Dendritic cell treated with granulocyte-macrophage colony-stimulating factor and Interleukin-4, amounts not matched to agents 40 ng/mL and 50 ng/mL, for 4 days (primary cell): Measurements from ENCODE around the gene SLC13A4.

Source experiments
- H3K27ac Mint-ChIP-seq: one replicate; pipeline ENCODE4 v1.8.0; 2022; ENCODE audit warnings: mild to moderate bottlenecking, mixed read lengths
- H3K27me3 Mint-ChIP-seq: one replicate; pipeline ENCODE4 v1.8.0; 2022; ENCODE audit warnings: mild to moderate bottlenecking, mixed read lengths
- H3K36me3 Mint-ChIP-seq: one replicate; pipeline ENCODE4 v1.8.0; 2022; ENCODE audit warnings: low read depth, mixed read lengths
- H3K4me1 Mint-ChIP-seq: one replicate; pipeline ENCODE4 v1.8.0; 2022; ENCODE audit warnings: low read depth, mixed read lengths
- H3K4me3 Mint-ChIP-seq: one replicate; pipeline ENCODE4 v1.8.0; 2022; ENCODE audit warnings: mild to moderate bottlenecking, moderate library complexity, mixed read lengths
- H3K9me3 Mint-ChIP-seq: one replicate; pipeline ENCODE4 v1.8.0; 2022; ENCODE audit warnings: mixed read lengths
- intact Hi-C: fragments of 100-400 bp; cut with micrococcal nuclease; formaldehyde crosslinking; loops from one replicate; pipeline ENCODE4 v1.15.0; 2022

Gene SLC13A4

GRCh38 chr7:135718794-135719437 is 9.1 kb downstream of the SLC13A4 start:
- Mint-ChIP-seq H3K4me3 (no peak overlapping the region), H3K9me3 (no peaks in the 10 kb centered on the region), H3K4me1 (peaks cover 5% of the 10 kb centered on the region), H3K27ac (no peak overlapping the region), H3K36me3 (no peaks in the 10 kb centered on the region), H3K27me3 (no peaks in the 10 kb centered on the region)
- intact Hi-C loops = no loop called here

GRCh38 chr7:135718219-135718618 is 9.8 kb downstream of the SLC13A4 start:
- no peaks in the 10 kb centered on the region for H3K36me3 Mint-ChIP-seq
- H3K9me3 Mint-ChIP-seq = no peaks in the 10 kb centered on the region
- no peaks in the 10 kb centered on the region for H3K27me3 Mint-ChIP-seq
- peaks cover 5% of the 10 kb centered on the region for H3K4me1 Mint-ChIP-seq
- H3K4me3 Mint-ChIP-seq = no peak overlapping the region
- intact Hi-C loops = no loop called here
- H3K27ac Mint-ChIP-seq = no peak overlapping the region

GRCh38 chr7:135717693-135718092 is 10.3 kb downstream of the SLC13A4 start:
- intact Hi-C loops = no loop called here
- Mint-ChIP-seq H3K4me1 (peaks cover 5% of the 10 kb centered on the region), H3K27me3 (peaks cover 2% of the 10 kb centered on the region), H3K9me3 (no peaks in the 10 kb centered on the region), H3K4me3 (no peak overlapping the region), H3K27ac (no peak overlapping the region), H3K36me3 (no peaks in the 10 kb centered on the region)

GRCh38 chr7:135716677-135717238 is 11.2 kb downstream of the SLC13A4 start:
- peaks cover 5% of the 10 kb centered on the region for H3K4me1 Mint-ChIP-seq
- intact Hi-C loops = no loop called here
- H3K36me3 Mint-ChIP-seq = no peaks in the 10 kb centered on the region
- no peak overlapping the region for H3K27ac Mint-ChIP-seq
- peaks cover 2% of the 10 kb centered on the region for H3K27me3 Mint-ChIP-seq
- no peak overlapping the region for H3K4me3 Mint-ChIP-seq
- no peaks in the 10 kb centered on the region for H3K9me3 Mint-ChIP-seq

- Mint-ChIP-seq H3K27ac (no peak overlapping the region), H3K36me3 (no peaks in the 10 kb centered on the region), H3K4me3 (no peak overlapping the region), H3K27me3 (peaks cover 2% of the 10 kb centered on the region), H3K4me1 (peaks cover 5% of the 10 kb centered on the region), H3K9me3 (no peaks in the 10 kb centered on the region)
- intact Hi-C loops = no loop called here
Measured at GRCh38 chr7:135715673-135716072, 12.3 kb downstream of the SLC13A4 start.

- Mint-ChIP-seq H3K4me1 (peaks cover 5% of the 10 kb centered on the region), H3K27ac (no peak overlapping the region), H3K36me3 (no peaks in the 10 kb centered on the region), H3K4me3 (no peak overlapping the region), H3K27me3 (peaks cover 2% of the 10 kb centered on the region), H3K9me3 (no peaks in the 10 kb centered on the region)
- intact Hi-C loops = no loop called here
Measured at GRCh38 chr7:135715055-135715522, 12.9 kb downstream of the SLC13A4 start.

GRCh38 chr7:135714534-135715009 is 13.4 kb downstream of the SLC13A4 start:
- H3K4me3 Mint-ChIP-seq = no peak overlapping the region
- peaks cover 2% of the 10 kb centered on the region for H3K27me3 Mint-ChIP-seq
- H3K9me3 Mint-ChIP-seq = no peaks in the 10 kb centered on the region
- intact Hi-C loops = no loop called here
- H3K36me3 Mint-ChIP-seq = no peaks in the 10 kb centered on the region
- H3K27ac Mint-ChIP-seq = no peak overlapping the region
- peaks cover 2% of the 10 kb centered on the region for H3K4me1 Mint-ChIP-seq

- Mint-ChIP-seq H3K9me3 (no peaks in the 10 kb centered on the region), H3K4me3 (no peak overlapping the region), H3K27me3 (peaks cover 2% of the 10 kb centered on the region), H3K27ac (no peak overlapping the region), H3K36me3 (no peaks in the 10 kb centered on the region), H3K4me1 (no peaks in the 10 kb centered on the region)
- intact Hi-C loops = no loop called here
Measured at GRCh38 chr7:135713836-135714470, 14.0 kb downstream of the SLC13A4 start.

- H3K9me3 Mint-ChIP-seq = no peaks in the 10 kb centered on the region
- H3K27ac Mint-ChIP-seq = no peak overlapping the region
- no peak overlapping the region for H3K4me3 Mint-ChIP-seq
- intact Hi-C loops = no loop called here
- peaks cover 2% of the 10 kb centered on the region for H3K27me3 Mint-ChIP-seq
- no peaks in the 10 kb centered on the region for H3K36me3 Mint-ChIP-seq
- H3K4me1 Mint-ChIP-seq = no peaks in the 10 kb centered on the region
Measured at GRCh38 chr7:135712796-135713195, 15.2 kb downstream of the SLC13A4 start.

- no peaks in the 10 kb centered on the region for H3K36me3 Mint-ChIP-seq
- no peaks in the 10 kb centered on the region for H3K4me1 Mint-ChIP-seq
- intact Hi-C loops = no loop called here
- H3K27ac Mint-ChIP-seq = no peak overlapping the region
- no peak overlapping the region for H3K4me3 Mint-ChIP-seq
- no peaks in the 10 kb centered on the region for H3K9me3 Mint-ChIP-seq
- peaks cover 2% of the 10 kb centered on the region for H3K27me3 Mint-ChIP-seq
Measured at GRCh38 chr7:135712182-135712782, 15.7 kb downstream of the SLC13A4 start.

- H3K4me3 Mint-ChIP-seq = no peak overlapping the region
- H3K9me3 Mint-ChIP-seq = no peaks in the 10 kb centered on the region
- intact Hi-C loops = no loop called here
- no peaks in the 10 kb centered on the region for H3K4me1 Mint-ChIP-seq
- H3K36me3 Mint-ChIP-seq = no peaks in the 10 kb centered on the region
- H3K27ac Mint-ChIP-seq = no peak overlapping the region
- peaks cover 2% of the 10 kb centered on the region for H3K27me3 Mint-ChIP-seq
Measured at GRCh38 chr7:135711139-135711469, 16.9 kb downstream of the SLC13A4 start.

GRCh38 chr7:135710417-135711138 is 17.4 kb downstream of the SLC13A4 start:
- no peaks in the 10 kb centered on the region for H3K9me3 Mint-ChIP-seq
- peaks cover 2% of the 10 kb centered on the region for H3K27me3 Mint-ChIP-seq
- H3K36me3 Mint-ChIP-seq = no peaks in the 10 kb centered on the region
- no peak overlapping the region for H3K27ac Mint-ChIP-seq
- H3K4me1 Mint-ChIP-seq = no peaks in the 10 kb centered on the region
- H3K4me3 Mint-ChIP-seq = no peak overlapping the region
- intact Hi-C loops = no loop called here

- no peak overlapping the region for H3K27ac Mint-ChIP-seq
- no peak overlapping the region for H3K4me3 Mint-ChIP-seq
- no peaks in the 10 kb centered on the region for H3K4me1 Mint-ChIP-seq
- intact Hi-C loops = no loop called here
- H3K27me3 Mint-ChIP-seq = peaks cover 2% of the 10 kb centered on the region
- no peaks in the 10 kb centered on the region for H3K36me3 Mint-ChIP-seq
- H3K9me3 Mint-ChIP-seq = no peaks in the 10 kb centered on the region
Measured at GRCh38 chr7:135709508-135709907, 18.5 kb downstream of the SLC13A4 start.

GRCh38 chr7:135708041-135708440 is 19.9 kb downstream of the SLC13A4 start:
- intact Hi-C loops = no loop called here
- H3K27me3 Mint-ChIP-seq = peaks cover 2% of the 10 kb centered on the region
- H3K27ac Mint-ChIP-seq = no peak overlapping the region
- H3K36me3 Mint-ChIP-seq = no peaks in the 10 kb centered on the region
- no peak overlapping the region for H3K4me3 Mint-ChIP-seq
- H3K9me3 Mint-ChIP-seq = no peaks in the 10 kb centered on the region
- no peaks in the 10 kb centered on the region for H3K4me1 Mint-ChIP-seq
